Panc1 (cell line): Measurements from ENCODE around the gene CAV3. TPM values are rescaled to one million over a fixed set of nuclear protein-coding genes. Genes with fewer than 3 reads are reported as not detected.

Source experiments
- ATAC-seq: fragments of 200-7000 bp; cut with Tn5 transposase; 2 replicates; pipeline ENCODE4 v1.9.1; 2020; ENCODE audit warnings: mild to moderate bottlenecking, moderate library complexity
- BruUV-seq: library from RNA; stranded (reverse); fragments of 400-500 nt; replicated peaks from 2 replicates; lab custom pipeline; 2021; lab: Mats Ljungman, UMichigan
- CTCF ChIA-PET: fragments of 300-600 bp; sonication (Branson Sonifier 250); formaldehyde crosslinking; loops from one replicate; lab custom pipeline; 2022; ENCODE audit warnings: antibody characterized with exemption; lab: Charles Lee
- POLR2A ChIA-PET: fragments of 300-600 bp; sonication (Branson Sonifier 250); formaldehyde crosslinking; loops from one replicate; lab custom pipeline; 2022; ENCODE audit warnings: antibody characterized with exemption; lab: Charles Lee
- DNase-seq: peaks from one replicate; pipeline ENCODE4 v3.0.0-alpha.2; 2010; ENCODE audit warnings: low read depth, low spot score
- H3K27ac ChIP-seq: 2 replicates; pipeline ENCODE4 v1.5.1; 2011; ENCODE audit warnings: mild to moderate bottlenecking, low read length, inconsistent platforms
- H3K27me3 ChIP-seq: fragments of 200-500 bp; sonication (Bioruptor generic); 2 replicates; pipeline ENCODE4 v1.6.0; 2014; ENCODE audit warnings: low read length, inconsistent platforms; ENCODE audit not compliant: control insufficient read depth, insufficient read depth
- H3K36me3 ChIP-seq: fragments of 200-500 bp; sonication (Bioruptor generic); 2 replicates; pipeline ENCODE4 v1.5.1; 2014; ENCODE audit warnings: inconsistent platforms, mild to moderate bottlenecking, low read length, moderate library complexity; ENCODE audit not compliant: control insufficient read depth, insufficient read depth
- H3K4me1 ChIP-seq: 2 replicates; pipeline ENCODE4 v1.5.1; 2011; ENCODE audit warnings: inconsistent platforms, mild to moderate bottlenecking, low read length, moderate library complexity; ENCODE audit not compliant: control insufficient read depth, insufficient read depth
- H3K4me3 ChIP-seq, 2 experiments: 2 replicates each; pipeline ENCODE4 v1.5.1; 2011 to 2012; ENCODE audit warnings: low read depth in 2 of 2, low read length in 2 of 2, mild to moderate bottlenecking in 2 of 2, inconsistent platforms in 1 of 2, moderate library complexity in 1 of 2
- H3K9me3 ChIP-seq: fragments of 200-500 bp; sonication (Bioruptor generic); 2 replicates; pipeline ENCODE4 v1.5.1; 2014; ENCODE audit warnings: low read depth, mild to moderate bottlenecking, inconsistent platforms, low read length, moderate library complexity; ENCODE audit not compliant: control insufficient read depth, insufficient read depth
- CTCF ChIP-seq: fragments of 450-650 bp; IDR thresholded peaks from 2 replicates; pipeline ENCODE4 v1.5.1; 2017; ENCODE audit warnings: mild to moderate bottlenecking
- POLR2AphosphoS5 ChIP-seq: IDR thresholded peaks from 2 replicates; pipeline ENCODE4 v1.6.1; 2012; ENCODE audit warnings: mild to moderate bottlenecking, low read depth, low read length, moderate library complexity
- REST ChIP-seq, 2 experiments: IDR thresholded peaks; 2 replicates each; pipeline ENCODE4 v1.6.1; 2011 to 2012; ENCODE audit warnings: low read depth in 2 of 2, control low read depth in 1 of 2, low read length in 1 of 2, mild to moderate bottlenecking in 1 of 2, moderate library complexity in 1 of 2; ENCODE audit not compliant: insufficient read depth in 1 of 2
- SIN3A ChIP-seq: IDR thresholded peaks from 2 replicates; pipeline ENCODE4 v1.6.1; 2012; ENCODE audit warnings: low read depth, mild to moderate bottlenecking, low read length, moderate library complexity, borderline replicate concordance; ENCODE audit not compliant: insufficient read depth
- TCF7L2 ChIP-seq: IDR thresholded peaks from 2 replicates; pipeline ENCODE4 v1.6.1; 2011; ENCODE audit warnings: mild to moderate bottlenecking, low read depth, low read length, inconsistent platforms
- in situ Hi-C: cut with HindIII; loops from 2 replicates; pipeline ENCODE4 v1.10.0; 2016; ENCODE audit warnings: low sequenced_read_pairs, low pct_unique_long_range_greater_than_20kb
- intact Hi-C: fragments of 100-400 bp; cut with micrococcal nuclease; formaldehyde crosslinking; loops from one replicate; pipeline ENCODE4 v1.10.0; 2022; ENCODE audit not compliant: unreplicated experiment
- total RNA-seq: library from RNA; stranded (reverse); gene quantifications from one replicate; pipeline ENCODE4 v1.2.1, GENCODE V29; 2021; ENCODE audit not compliant: unreplicated experiment

CAV3 gene
- total RNA-seq, 1 experiment from 2014 or later, result not detected

- DNase-seq, result no peak
- ChIA-PET POLR2A (no interaction called here), CTCF (no interaction called here)
- no peaks in the 10 kb centered on the region for H3K9me3 ChIP-seq
- in situ Hi-C loops, result no loop called here
- BruUV-seq, result no TSS peak
- TF ChIP-seq REST (IDR thresholded peaks at IDR 0.05; ENCODE audit: insufficient read depth in 1 of 2, low read depth in 2 of 2, low read length in 1 of 2) (no peak), CTCF (no peak), SIN3A (no peak), POLR2AphosphoS5 (no peak), TCF7L2 (no peak)
- H3K27me3 ChIP-seq, result no peaks in the 10 kb centered on the region
- no peak overlapping the region for H3K4me3 ChIP-seq
- H3K27ac ChIP-seq, result no peak overlapping the region
- intact Hi-C loops, result no loop called here
- H3K4me1 ChIP-seq, result no peaks in the 10 kb centered on the region
- no peaks in the 10 kb centered on the region for H3K36me3 ChIP-seq
- no peak for ATAC-seq
These were observed 13.3 kb downstream of the CAV3 start for GRCh38 chr3:8746780-8747345.

- in situ Hi-C loops, result no loop called here
- no peaks in the 10 kb centered on the region for H3K4me1 ChIP-seq
- TF ChIP-seq POLR2AphosphoS5 (no peak), TCF7L2 (no peak), SIN3A (no peak), CTCF (no peak), REST (IDR thresholded peaks at IDR 0.05; ENCODE audit: insufficient read depth in 1 of 2, low read depth in 2 of 2, low read length in 1 of 2) (no peak)
- ChIA-PET POLR2A (no interaction called here), CTCF (no interaction called here)
- no peaks in the 10 kb centered on the region for H3K9me3 ChIP-seq
- ATAC-seq (no peak), DNase-seq (no peak)
- no TSS peak for BruUV-seq
- H3K27me3 ChIP-seq, result no peaks in the 10 kb centered on the region
- no peak overlapping the region for H3K4me3 ChIP-seq
- intact Hi-C loops, result no loop called here
- no peaks in the 10 kb centered on the region for H3K36me3 ChIP-seq
- no peak overlapping the region for H3K27ac ChIP-seq
These were observed 15.7 kb downstream of the CAV3 start for GRCh38 chr3:8749316-8749715.
